Stomach (tissue), 4 donors: ENCODE results near the gene EIF4G1.

ENCODE experiments used
- EP300 ChIP-seq: sonication (generic); formaldehyde crosslinking; IDR thresholded peaks from one replicate; pipeline ENCODE4 v1.6.1; 2017; ENCODE audit warnings: antibody characterized with exemption
- TF ChIP-seq, protein P1 (sequence below), 7 experiments: fragments of 450-650 bp in 4 of 7; fragments of 200-600 bp in 3 of 7; sonication (generic) in 3 of 7; IDR thresholded peaks; one replicate each; pipeline ENCODE4 v1.5.1; 2016 to 2019; ENCODE audit warnings: antibody characterized with exemption in 7 of 7, control low read depth in 2 of 7, mild to moderate bottlenecking in 1 of 7

GRCh38 chr3:184357248-184358123, 43.1 kb downstream of the EIF4G1 start:
- TF ChIP-seq, protein P1, sequence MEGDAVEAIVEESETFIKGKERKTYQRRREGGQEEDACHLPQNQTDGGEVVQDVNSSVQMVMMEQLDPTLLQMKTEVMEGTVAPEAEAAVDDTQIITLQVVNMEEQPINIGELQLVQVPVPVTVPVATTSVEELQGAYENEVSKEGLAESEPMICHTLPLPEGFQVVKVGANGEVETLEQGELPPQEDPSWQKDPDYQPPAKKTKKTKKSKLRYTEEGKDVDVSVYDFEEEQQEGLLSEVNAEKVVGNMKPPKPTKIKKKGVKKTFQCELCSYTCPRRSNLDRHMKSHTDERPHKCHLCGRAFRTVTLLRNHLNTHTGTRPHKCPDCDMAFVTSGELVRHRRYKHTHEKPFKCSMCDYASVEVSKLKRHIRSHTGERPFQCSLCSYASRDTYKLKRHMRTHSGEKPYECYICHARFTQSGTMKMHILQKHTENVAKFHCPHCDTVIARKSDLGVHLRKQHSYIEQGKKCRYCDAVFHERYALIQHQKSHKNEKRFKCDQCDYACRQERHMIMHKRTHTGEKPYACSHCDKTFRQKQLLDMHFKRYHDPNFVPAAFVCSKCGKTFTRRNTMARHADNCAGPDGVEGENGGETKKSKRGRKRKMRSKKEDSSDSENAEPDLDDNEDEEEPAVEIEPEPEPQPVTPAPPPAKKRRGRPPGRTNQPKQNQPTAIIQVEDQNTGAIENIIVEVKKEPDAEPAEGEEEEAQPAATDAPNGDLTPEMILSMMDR (IDR thresholded peaks at IDR 0.05), result no peak
- no peak for TF ChIP-seq EP300
